HG02763 (cell line): ENCODE results near the gene DNASE2.

ENCODE experiments used
- ATAC-seq: cut with Tn5 transposase; IDR thresholded peaks from one replicate; pipeline ENCODE4 v1.9.1; 2021; ENCODE audit warnings: mild to moderate bottlenecking, moderate library complexity; ENCODE audit not compliant: unreplicated experiment

The DNASE2 gene

GRCh38 chr19:12886969-12887747 lies 5.9 kb upstream of the DNASE2 start, which contains the start of gene KLF1:
TSS of gene KLF1 (minus strand) at chr19:12887201. CDS start at chr19:12887140, 61 bp downstream.
- no peak for ATAC-seq

- no peak for ATAC-seq
Measured at GRCh38 chr19:12886651-12886968, 5.4 kb upstream of the DNASE2 start.

- no peak for ATAC-seq
Measured at GRCh38 chr19:12885749-12886650, 4.8 kb upstream of the DNASE2 start.

GRCh38 chr19:12884926-12885748 lies 3.9 kb upstream of the DNASE2 start:
- ATAC-seq = no peak

GRCh38 chr19:12884627-12884925 lies 3.3 kb upstream of the DNASE2 start:
- ATAC-seq = no peak

- ATAC-seq = no peak
Measured at GRCh38 chr19:12884202-12884601, 3.0 kb upstream of the DNASE2 start.

GRCh38 chr19:12882589-12882988 lies 1.3 kb upstream of the DNASE2 start:
- ATAC-seq = no peak

- ATAC-seq = peak; percentile 27
Measured at GRCh38 chr19:12880551-12881171, 588 bp downstream of the DNASE2 start.

GRCh38 chr19:12875086-12875485 lies 6.2 kb downstream of the DNASE2 start:
- no peak for ATAC-seq

- no peak for ATAC-seq
Measured at GRCh38 chr19:12873891-12874745, 7.1 kb downstream of the DNASE2 start.

GRCh38 chr19:12872941-12873890 lies 8.0 kb downstream of the DNASE2 start:
- no peak for ATAC-seq

- ATAC-seq = no peak
Measured at GRCh38 chr19:12872255-12872654, 9.0 kb downstream of the DNASE2 start.

GRCh38 chr19:12871681-12872080 lies 9.6 kb downstream of the DNASE2 start:
- no peak for ATAC-seq

- no peak for ATAC-seq
Measured at GRCh38 chr19:12868540-12869112, 12.6 kb downstream of the DNASE2 start.

GRCh38 chr19:12867120-12868099 lies 13.8 kb downstream of the DNASE2 start:
- ATAC-seq = no peak

GRCh38 chr19:12866416-12867119 lies 14.7 kb downstream of the DNASE2 start:
- ATAC-seq = no peak
